Measurements from ENCODE around the gene DMBT1. TPM values are rescaled to one million over a fixed set of nuclear protein-coding genes. Genes with fewer than 3 reads are reported as not detected.

The DMBT1 gene
- total RNA-seq, 1 experiment from 2014 or later: 18.4 TPM

- no peak for DNase-seq (ENCODE audit: low read depth)
Measured at GRCh38 chr10:122669842-122670241, 109.3 kb downstream of the DMBT1 start.

GRCh38 chr10:122671355-122671754 lies 110.8 kb downstream of the DMBT1 start:
- DNase-seq (ENCODE audit: low read depth): no peak

GRCh38 chr10:122672655-122673054 lies 112.1 kb downstream of the DMBT1 start:
- DNase-seq (ENCODE audit: low read depth): no peak

GRCh38 chr10:122673269-122673668 lies 112.7 kb downstream of the DMBT1 start:
- no peak for DNase-seq (ENCODE audit: low read depth)

GRCh38 chr10:122673731-122674130 lies 113.2 kb downstream of the DMBT1 start:
- no peak for DNase-seq (ENCODE audit: low read depth)

- DNase-seq (ENCODE audit: low read depth): no peak
Measured at GRCh38 chr10:122674781-122675180, 114.2 kb downstream of the DMBT1 start.

GRCh38 chr10:122675278-122675677 lies 114.7 kb downstream of the DMBT1 start:
- DNase-seq (ENCODE audit: low read depth): no peak

- peak; percentile 73 for DNase-seq (ENCODE audit: low read depth)
Measured at GRCh38 chr10:122678266-122678665, 117.7 kb downstream of the DMBT1 start.

GRCh38 chr10:122682522-122682921 lies 122.0 kb downstream of the DMBT1 start:
- DNase-seq (ENCODE audit: low read depth): no peak

- peak; percentile 74 for DNase-seq (ENCODE audit: low read depth)
Measured at GRCh38 chr10:122688293-122688989, 127.9 kb downstream of the DMBT1 start.

- DNase-seq (ENCODE audit: low read depth): no peak
Measured at GRCh38 chr10:122689146-122689820, 128.7 kb downstream of the DMBT1 start.

GRCh38 chr10:122692744-122693143 lies 132.2 kb downstream of the DMBT1 start:
- no peak for DNase-seq (ENCODE audit: low read depth)

Other genes with a start within 250 kb of the DMBT1 start
- gene PLEKHA1, start 186.0 kb upstream of the DMBT1 start, total RNA-seq (2014; rRNA removed): 10.1 and 17.3 TPM in 2 replicates
- not detected in 2 replicates for gene ARMS2, start 106.1 kb upstream of the DMBT1 start, total RNA-seq (2014; rRNA removed)
- gene HTRA1, start 99.2 kb upstream of the DMBT1 start, total RNA-seq (2014; rRNA removed): 1,894 and 1,897 TPM in 2 replicates
- not detected in 2 replicates for gene C10orf120, start 139.1 kb downstream of the DMBT1 start, total RNA-seq (2014; rRNA removed)

All from LHCN-M2 (cell line).